NCI-H2171 treated with DMSO at 0.1 percent for 48 hours (cell line): Measurements from ENCODE around the gene BSND.

Source experiments
- DNase-seq: peaks from one replicate; lab custom pipeline; 2025; lab: John Stamatoyannopoulos, UW

Gene BSND

DNA sequence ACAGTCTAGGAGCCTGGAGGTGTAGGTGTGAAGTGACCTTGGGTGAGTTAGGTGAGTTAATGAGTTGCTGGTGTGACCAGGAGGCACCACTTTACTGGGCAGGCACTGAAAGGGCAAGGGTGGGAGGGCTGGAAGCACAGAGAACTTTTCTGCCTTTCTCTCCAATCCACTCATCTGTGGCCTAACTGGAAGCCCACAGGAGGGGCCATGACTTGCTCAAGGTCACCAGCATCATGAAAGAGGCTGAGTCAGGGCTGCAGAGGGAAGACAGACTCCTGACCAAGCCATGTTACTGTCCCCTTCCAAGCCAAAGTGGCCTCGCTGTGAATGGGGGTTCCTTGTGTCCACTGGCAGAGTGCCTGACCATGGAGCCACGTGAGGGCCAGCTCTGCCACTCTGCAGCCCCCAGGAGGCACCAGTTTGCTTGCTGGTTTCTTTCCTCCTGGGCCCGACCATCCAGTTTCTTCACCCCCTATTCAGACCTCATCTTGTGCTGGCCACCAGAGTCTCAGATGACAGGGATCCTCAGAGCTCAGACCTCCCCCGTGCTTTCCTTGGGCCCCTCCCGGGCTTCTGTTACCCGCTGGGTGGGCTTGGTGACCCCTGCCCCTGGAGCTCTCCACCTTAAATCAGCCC is 4.3 kb upstream of the BSND start:
- DNase-seq: no peak

DNA sequence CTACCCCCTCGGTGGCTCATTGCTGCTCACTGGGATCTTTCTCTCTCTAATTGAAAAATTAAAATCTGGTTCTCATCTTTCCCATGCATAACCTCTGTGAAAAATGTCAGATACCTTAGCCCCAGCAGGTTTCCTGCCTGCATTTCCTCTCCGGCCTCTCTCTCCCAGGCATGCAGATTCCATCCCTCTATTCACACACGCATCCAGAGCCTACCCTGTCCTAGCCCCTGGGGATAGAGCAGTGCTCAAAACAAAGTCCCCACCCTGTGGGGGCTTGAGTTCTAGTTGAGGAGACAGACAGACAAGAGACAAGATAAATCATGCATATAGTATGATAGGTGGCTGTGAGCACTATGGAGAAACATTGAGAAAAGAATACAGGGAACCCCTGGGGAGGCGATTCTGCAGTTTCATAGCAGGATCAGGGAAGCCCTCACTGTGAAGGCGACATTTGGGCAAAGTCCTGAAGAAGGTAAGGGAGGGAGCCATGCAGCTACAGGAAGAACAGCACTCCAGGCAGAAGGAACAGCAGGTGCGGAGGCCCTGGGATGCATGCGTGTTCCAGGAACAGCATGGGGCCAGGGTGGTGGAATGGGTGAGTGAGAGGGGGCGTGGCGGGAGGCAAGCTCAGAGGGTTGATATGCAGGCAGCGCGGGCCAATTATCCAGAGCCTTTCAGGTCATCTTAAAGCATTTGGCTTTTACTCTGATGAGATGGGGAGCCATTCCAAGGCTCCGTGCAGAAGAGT is 3.5 kb upstream of the BSND start:
- DNase-seq: no peak

- no peak for DNase-seq
These were observed 2.9 kb upstream of the BSND start for GRCh38 chr1:54995835-54996234.

DNA sequence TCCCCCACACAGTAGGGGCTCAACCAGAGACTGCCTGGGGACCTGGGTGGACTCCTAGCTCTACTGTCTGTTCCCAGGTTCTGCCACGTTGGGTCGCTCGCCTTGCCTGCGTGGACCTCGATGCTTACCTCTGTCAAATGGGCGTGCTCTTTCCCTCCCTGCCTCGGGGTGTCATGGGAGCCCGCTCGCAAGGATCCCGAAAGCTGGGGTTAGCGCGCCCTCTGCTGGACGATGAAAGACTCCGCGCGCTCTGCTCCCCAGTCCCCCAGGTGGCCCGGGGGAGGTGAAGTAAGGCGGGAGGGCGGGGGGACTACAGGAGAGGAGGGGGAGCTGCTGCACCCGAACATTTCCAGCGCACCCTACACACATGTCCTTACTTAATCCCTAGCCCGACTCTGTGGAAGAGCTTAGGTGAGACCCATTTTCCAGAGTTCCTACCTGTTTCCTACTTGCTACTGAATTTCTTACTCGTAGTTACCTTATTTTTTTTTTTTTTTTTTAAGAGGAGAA is 2.3 kb upstream of the BSND start:
- peak; percentile 69 for DNase-seq

DNA sequence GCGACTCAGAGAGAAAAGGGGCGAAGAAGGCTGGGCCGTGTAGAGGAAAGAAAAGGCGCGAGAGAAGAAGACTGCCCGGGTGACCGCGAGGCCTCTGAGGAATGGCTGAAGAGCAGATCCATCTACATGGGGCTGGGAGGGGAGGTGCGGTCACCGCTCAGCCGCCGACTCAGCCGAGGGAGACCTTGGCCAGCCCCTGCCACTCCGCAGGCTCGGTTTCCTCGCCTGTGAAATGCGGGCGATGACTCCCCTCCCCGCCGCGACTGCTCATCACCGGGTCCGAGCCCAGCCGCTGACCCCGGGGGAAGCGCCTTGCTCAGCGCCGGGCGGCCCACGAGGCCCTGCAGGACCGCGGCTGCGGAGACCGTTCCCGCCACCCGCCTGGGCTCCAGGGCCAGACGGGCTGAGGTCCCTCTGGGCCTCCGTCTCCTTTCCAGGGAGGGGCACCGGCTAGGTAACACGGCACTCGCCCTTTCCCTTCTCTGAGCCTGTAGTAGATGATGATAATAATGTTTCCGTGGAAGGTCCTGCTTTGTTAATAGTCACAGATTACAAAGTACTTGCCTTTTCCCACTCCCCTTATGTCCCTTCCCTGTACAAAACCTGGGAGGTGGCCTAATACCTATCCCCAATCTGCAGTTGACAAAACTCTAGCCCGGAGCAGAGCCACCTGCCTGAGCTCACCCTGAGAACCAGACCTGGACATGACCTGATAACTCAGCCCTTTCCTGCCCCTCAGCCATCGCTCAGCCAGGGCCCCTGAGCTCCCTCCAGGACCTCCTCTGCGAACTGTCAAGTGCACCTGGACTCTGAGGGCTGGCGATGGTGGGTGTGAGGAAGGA is 1.6 kb upstream of the BSND start:
- DNase-seq: no peak

DNA sequence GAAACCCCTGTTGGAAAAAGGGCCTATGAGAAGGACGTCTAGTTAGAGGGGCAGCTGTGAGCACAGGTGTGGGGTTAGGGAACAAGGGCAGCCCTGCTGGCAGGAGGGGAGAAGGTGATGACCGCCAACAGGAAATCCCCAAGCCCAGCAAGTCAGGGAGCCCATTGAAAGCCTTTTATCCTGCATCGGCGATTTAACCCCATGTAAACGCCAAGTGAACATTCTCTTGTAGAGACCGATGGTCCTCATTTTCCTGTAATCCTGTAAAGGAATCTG is 1.1 kb upstream of the BSND start:
- no peak for DNase-seq

DNA sequence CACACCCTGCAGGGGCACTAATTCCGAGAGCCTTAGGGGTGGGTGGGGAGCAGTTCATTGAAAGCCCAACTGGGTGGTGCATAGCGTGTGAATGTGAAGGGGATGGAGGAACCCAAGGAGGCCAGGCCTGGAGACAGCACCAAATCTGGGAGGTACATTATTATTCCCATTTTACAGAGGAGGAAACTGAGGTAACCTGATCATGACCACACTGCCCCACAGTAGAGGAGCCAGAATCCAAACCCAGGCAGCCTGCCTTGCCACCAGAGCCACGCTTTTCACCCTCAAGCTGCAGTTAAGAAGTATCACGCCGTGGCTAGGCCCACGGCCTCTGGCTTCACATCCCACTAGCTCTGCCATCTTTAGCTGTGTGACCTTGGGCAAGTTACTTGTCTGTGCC is 633 bp upstream of the BSND start:
- DNase-seq: no peak

DNA sequence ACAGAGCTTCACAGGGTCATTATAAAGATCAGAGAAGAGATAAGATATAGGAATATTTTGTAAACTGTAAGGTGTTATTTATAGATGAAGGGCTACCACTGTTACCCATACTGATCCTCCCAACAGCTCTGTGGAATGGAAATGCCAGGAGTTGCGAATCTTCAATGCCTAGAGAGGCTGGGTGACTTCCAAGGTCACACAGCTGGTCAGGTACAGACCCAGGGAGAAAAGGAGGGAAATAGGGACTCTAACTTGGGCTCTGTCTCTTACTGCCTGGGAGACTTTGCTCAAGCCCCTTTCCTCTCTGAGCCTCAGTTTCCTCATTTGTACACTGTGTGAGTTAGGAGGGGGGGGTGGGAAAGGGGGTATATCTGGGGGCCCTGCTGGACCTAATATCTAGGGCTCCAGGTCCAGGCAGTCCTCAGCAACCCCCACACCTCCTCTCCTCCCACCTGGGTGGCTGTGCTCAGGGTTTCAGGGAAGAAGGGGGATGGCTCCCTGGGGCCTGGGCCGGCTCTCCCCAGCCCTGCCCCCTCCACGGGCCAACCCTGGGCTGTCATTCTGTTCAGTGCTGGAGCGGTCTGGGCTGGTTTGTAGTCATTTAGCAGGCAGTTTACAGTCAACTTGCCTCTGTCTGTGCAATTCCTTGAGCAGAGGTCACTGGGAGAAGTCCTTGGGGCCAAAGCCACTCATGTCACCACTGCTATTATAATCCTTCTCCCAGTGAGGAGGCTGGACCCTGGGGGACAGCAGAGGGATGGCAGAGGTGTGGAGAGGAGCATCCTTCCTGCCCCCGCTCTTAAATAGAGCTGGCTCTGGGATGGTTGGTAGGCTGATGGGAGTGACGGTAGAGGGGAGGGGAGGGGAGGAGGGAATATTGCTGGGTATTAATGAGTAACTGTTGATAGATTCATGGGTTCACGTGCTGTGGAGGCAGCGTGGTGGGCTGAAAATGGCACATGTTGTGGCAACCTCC is 1.7 kb downstream of the BSND start:
- DNase-seq: no peak

DNA sequence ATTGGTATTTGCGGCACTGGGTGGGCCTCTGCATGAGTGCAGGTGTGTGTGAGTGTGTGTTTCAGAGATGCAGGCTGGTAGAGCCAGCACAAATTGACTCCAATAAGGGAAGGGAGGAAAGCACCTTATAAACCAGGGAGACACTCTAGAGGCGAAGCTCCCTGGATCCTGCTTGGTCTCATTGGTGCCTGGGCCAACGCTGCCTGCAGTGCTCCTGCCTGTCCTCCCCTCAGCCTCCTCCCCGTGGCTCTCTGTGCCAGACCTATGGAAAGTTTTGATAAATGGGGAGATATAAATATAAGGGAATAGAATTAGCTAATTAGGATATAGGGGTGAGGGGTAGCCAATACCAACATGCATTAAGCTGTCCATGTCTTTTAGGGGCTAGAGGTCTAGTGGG is 2.6 kb downstream of the BSND start:
- no peak for DNase-seq

GRCh38 chr1:55002686-55003085 is 4.0 kb downstream of the BSND start:
- no peak for DNase-seq

DNA sequence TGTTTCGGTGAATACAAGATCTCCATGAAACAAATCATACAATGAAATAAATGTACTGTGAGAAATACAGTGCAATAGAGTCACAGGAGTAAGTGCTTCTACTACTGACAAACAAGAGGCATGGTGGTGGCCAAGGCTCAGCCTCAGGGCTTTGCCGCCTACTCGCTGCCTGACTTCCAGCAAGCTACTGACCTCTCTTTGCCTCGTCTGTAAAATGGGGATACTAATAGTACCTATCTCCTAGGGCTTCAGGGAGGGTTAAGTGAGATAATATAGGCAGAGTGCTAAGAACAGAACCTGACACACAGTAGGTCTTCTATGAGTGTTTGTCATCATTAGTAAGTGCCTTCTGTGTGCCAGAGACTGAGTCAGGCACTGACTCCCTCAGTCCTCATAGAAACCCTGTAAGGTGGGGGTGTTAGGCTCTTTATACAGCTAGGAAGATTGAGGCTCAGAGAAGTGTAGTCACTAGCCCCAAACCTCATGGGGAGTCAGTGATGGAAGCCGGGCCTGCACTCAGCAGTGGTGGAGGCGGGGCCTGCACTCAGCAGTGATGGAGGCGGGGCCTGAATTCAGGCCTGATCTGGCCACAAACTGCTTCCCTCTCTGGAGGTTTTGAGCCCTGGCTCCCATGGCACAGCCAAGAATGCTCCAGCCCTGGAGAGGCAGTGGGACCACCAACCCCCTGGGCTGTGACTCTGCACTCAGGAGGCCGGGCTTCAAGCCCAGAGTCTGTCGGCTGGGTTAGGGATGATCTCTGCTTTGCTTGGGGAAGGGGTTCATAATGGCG is 6.8 kb downstream of the BSND start:
- DNase-seq: no peak

DNA sequence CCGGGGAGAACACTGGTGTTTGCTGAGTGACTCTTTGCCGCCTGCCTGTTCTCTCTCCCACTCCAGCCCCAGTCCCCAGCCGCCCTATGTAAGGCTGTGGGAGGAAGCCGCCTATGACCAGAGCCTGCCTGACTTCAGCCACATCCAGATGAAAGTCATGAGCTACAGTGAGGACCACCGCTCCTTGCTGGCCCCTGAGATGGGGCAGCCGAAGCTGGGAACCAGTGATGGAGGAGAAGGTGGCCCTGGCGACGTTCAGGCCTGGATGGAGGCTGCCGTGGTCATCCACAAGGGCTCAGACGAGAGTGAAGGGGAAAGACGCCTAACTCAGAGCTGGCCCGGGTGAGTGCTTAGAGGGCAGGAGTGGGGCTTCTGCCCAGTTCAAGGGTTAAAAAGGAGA is 8.2 kb downstream of the BSND start:
- DNase-seq: no peak

DNA sequence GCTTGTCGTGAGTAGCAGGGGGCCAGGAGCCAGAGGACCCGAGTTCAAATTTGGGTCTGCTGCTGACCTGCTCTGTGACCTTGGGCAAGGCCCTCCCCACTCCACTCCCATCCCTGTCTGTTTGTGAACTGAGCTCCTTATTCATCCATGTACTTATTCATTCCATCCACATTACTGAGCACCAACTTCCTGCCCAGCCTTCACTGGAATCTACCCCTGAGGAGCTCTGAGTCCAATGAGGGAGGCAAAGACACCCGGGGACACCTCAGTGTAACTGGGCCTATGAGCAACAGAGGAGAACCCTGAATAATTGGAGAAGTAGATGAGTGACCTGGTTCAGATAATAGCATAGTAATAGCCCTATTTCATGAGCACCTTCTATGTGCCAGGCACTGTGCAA is 8.9 kb downstream of the BSND start:
- no peak for DNase-seq

DNA sequence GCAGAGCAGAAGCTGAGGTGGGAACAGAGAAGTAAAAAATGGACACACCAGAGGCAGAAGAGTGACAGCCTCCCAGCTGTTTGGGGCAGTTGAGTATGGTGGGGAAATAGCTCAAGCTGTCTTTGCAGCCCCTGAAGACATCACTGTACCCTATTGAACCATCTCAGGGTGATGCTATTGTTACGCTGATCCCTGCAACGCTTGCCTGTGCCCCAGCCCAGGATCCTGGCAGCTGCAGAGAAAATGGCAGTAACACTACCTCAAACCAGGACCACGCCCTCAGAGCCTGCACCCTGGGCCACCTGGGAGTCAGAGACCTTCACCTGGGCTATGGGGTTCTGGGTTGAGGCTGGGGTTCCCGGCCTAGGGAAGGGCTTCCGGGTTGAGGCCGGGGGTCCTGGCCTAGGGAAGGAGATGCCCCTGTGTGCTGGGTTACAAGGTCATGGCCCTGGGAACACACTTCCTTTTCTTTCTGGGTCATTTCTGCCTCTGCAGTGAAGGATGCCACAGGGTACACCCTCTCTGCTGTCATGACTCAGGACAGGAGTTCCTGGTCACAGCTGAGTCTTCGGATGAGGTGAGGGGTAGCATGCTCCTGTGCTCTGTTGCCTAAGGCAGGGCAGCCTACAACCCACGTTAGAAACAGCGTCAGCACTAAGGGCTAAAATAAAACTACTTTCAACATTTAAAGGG is 11.6 kb downstream of the BSND start:
- DNase-seq: no peak

- no peak for DNase-seq
These were observed 12.1 kb downstream of the BSND start for GRCh38 chr1:55010887-55011217.

GRCh38 chr1:55012661-55013060 is 13.9 kb downstream of the BSND start:
- DNase-seq: peak; percentile 97

DNA sequence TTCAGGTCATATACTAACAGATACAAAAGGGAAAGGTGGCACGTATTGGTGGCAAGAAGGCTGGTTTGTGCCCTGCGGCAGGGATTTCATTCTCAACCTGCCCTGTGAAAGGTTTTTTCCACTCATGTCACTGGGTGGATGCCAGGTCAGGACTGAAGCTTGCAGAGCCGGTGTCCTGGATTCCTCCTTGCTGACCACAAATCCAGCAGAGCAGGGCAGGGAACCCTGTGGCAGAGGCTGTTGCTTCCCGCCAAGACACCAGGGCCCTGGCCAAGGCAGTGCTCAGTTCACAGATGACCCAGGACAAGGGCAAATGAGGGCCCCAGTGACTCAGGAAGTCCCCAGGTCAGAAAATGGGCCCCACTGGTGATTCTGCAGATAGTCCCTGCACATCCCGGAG is 16.4 kb downstream of the BSND start:
- no peak for DNase-seq

- DNase-seq: no peak
These were observed 17.2 kb downstream of the BSND start for GRCh38 chr1:55015731-55016620.

GRCh38 chr1:55018395-55018794 is 19.7 kb downstream of the BSND start:
- DNase-seq: no peak
